Psoas muscle (tissue), 8 donors: ENCODE results near the gene ANKRD23. TPM values are rescaled to one million over a fixed set of nuclear protein-coding genes. Genes with fewer than 3 reads are reported as not detected.
A peak's percentile ranks its signal among the peaks of the same experiment; 100 is the strongest.

Experiments used
- ATAC-seq, 4 donors: fragments of 200-7000 bp; cut with Tn5 transposase; one replicate each; pipeline ENCODE4 v1.9.1; 2020; ENCODE audit warnings: moderate library complexity in 3 of 4, mild to moderate bottlenecking in 2 of 4
- DNase-seq, 2 donors: peaks; one replicate each; pipeline ENCODE4 v3.0.0-alpha.2; 2020
- H3K27ac ChIP-seq: fragments of 200-600 bp; one replicate; pipeline ENCODE4 v1.8.0; 2022
- H3K27me3 ChIP-seq, 3 donors: fragments of 200-600 bp in 1 of 3; one replicate each; pipeline versions ENCODE4 v1.6.1 to v1.8.0; 2013 to 2022; ENCODE audit warnings: low read length in 2 of 3, mild to moderate bottlenecking in 2 of 3, moderate library complexity in 1 of 3; ENCODE audit not compliant: insufficient read depth in 3 of 3
- H3K36me3 ChIP-seq, 2 donors: fragments of 200-600 bp in 1 of 2; one replicate each; pipeline versions ENCODE4 v1.6.1 to v1.8.0; 2013 to 2022; ENCODE audit warnings: low read depth in 1 of 2, mild to moderate bottlenecking in 1 of 2, moderate library complexity in 1 of 2; ENCODE audit not compliant: insufficient read depth in 1 of 2
- H3K4me1 ChIP-seq: fragments of 200-600 bp; one replicate; pipeline ENCODE4 v1.8.0; 2022
- H3K4me3 ChIP-seq: fragments of 200-600 bp; one replicate; pipeline ENCODE4 v1.8.0; 2022; ENCODE audit warnings: mild to moderate bottlenecking
- H3K9me3 ChIP-seq: fragments of 200-600 bp; one replicate; pipeline ENCODE4 v1.8.0; 2022
- WGBS, 3 donors: extraction: QIAGEN DNeasy Blood & Tissue Kit; methylation state at CpG; one replicate each; pipeline versions ENCODE4 v1.1.6 to v1.1.7; 2013; 5-methylcytosine and 5-hydroxymethylcytosine counted together
- intact Hi-C, 2 donors: fragments of 100-400 bp; cut with DNase I; formaldehyde crosslinking; loops; one replicate each; pipeline versions ENCODE4 v1.11.0 to v1.14.2; 2022
- polyA plus RNA-seq, 3 donors: library from polyadenylated mRNA; stranded (reverse); fragments of 200-250 nt; gene quantifications; one replicate each; pipeline ENCODE4 v1.2.3, GENCODE V29; 2013
- total RNA-seq, 4 donors: library from RNA; stranded (reverse); fragmentation: NEBNext Ultra II Directional in 2 of 4; extraction: Animal tissue kit (Norgen Biotek cat#: 25700) in 2 of 4; gene quantifications; one replicate each; pipeline versions ENCODE4 v1.2.1 to v1.2.4, GENCODE V29; 2021 to 2023
- TF ChIP-seq, protein P1 (sequence below): fragments of 200-600 bp; IDR thresholded peaks from one replicate; pipeline ENCODE4 v1.8.0; 2022; ENCODE audit warnings: antibody characterized with exemption
- donor health status: healthy with polysubstance abuse.
- donor health status: DM: no; HTN: no; CAD: no; lungs with moderate emphysema.
- donor health status: Bipolar disorder and iron deficiency.
- donor health status: healthy.
- donor health status: DM: yes; HTN: yes; CAD: no.
- donor health status: DM: no; HTN: no; CAD: no.
- donor health status: DM: no; HTN: no; CAD: no.
- donor health status: DM: yes; HTN: yes; CAD: no.

ANKRD23 gene
- total and polyA plus RNA-seq, 7 donors = 256 to 1,374 (median 788) TPM

DNA sequence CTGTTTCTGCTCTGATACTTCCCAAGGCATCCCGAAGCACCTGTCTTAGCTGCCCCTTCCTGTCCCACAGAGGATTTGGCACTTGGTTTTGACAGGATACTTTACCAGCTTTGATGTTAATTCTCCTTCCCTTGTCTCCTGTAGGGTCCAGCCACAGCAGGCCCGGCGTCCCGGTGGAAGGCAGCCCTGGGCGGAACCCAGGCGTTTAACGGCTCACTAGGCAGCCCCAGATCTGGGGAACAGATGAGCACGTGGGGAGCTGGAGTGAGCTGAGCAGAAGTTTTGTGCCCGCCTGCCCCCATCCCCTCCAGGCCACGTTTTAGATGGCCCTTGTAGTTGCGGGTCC, 11.4 kb downstream of the ANKRD23 start:
- ATAC-seq (no peak), DNase-seq (no peak)
- TF ChIP-seq, protein P1, sequence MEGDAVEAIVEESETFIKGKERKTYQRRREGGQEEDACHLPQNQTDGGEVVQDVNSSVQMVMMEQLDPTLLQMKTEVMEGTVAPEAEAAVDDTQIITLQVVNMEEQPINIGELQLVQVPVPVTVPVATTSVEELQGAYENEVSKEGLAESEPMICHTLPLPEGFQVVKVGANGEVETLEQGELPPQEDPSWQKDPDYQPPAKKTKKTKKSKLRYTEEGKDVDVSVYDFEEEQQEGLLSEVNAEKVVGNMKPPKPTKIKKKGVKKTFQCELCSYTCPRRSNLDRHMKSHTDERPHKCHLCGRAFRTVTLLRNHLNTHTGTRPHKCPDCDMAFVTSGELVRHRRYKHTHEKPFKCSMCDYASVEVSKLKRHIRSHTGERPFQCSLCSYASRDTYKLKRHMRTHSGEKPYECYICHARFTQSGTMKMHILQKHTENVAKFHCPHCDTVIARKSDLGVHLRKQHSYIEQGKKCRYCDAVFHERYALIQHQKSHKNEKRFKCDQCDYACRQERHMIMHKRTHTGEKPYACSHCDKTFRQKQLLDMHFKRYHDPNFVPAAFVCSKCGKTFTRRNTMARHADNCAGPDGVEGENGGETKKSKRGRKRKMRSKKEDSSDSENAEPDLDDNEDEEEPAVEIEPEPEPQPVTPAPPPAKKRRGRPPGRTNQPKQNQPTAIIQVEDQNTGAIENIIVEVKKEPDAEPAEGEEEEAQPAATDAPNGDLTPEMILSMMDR = no peak
- WGBS, 3 donors = 41 to 70% (median 53%) methylated on average over 11 of the region's 11 CpGs
- Histone ChIP-seq H3K4me1 (peaks cover 19% of the 10 kb centered on the region), H3K27me3 (no peaks in the 10 kb centered on the region), H3K27ac (peak overlapping the region; percentile 62), H3K9me3 (no peaks in the 10 kb centered on the region), H3K4me3 (no peak overlapping the region), H3K36me3 (peaks cover 6 to 57% of the 10 kb centered on the region in 2 donors)
- intact Hi-C loops = no loop called here

- Histone ChIP-seq H3K27me3 (no peaks in the 10 kb centered on the region), H3K4me1 (peaks cover 19% of the 10 kb centered on the region), H3K9me3 (no peaks in the 10 kb centered on the region), H3K27ac (peak overlapping the region; percentile 62), H3K36me3 (peaks cover 6 to 63% of the 10 kb centered on the region in 2 donors), H3K4me3 (no peak overlapping the region)
- ATAC-seq (peak in 1 of 4 donors; percentile 2), DNase-seq (no peak)
- intact Hi-C loops = no loop called here
- TF ChIP-seq, protein P1 = no peak
- 60 to 74% (median 68%) methylated on average over 10 of the region's 10 CpGs for WGBS, 3 donors
Measured at GRCh38 chr2:96831679-96832078, 12.1 kb downstream of the ANKRD23 start.

DNA sequence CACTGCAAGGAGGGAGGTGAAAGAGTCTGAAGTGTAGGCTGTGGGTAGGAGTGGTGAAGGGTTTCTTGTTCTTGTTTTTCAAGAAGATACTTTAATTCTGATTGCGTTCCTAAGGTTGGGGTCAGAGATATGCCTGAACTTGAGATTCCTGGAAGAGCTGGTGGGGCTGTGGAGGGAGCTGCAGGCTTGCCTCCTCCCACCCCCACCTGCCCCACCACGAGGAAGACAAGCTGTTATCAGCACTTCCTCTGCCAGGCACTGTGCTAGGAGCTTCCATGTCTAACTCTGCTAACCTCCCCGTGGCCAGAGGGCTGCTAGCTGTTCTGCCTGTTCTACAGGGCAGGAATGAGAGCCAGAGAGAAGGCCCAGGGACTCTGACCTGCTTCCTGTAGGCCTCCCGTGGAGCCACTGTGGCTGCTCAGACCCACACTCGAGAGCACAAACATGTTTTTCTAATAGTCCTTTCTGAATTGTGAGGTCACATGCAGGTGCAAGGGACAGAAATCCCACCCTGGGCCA, 13.7 kb downstream of the ANKRD23 start:
- H3K36me3 ChIP-seq = peaks cover 6 to 78% of the 10 kb centered on the region in 2 donors
- intact Hi-C loops = no loop called here
- no peak for ATAC-seq
- no peaks in the 10 kb centered on the region for H3K9me3 ChIP-seq
- no peak overlapping the region for H3K4me3 ChIP-seq
- H3K4me1 ChIP-seq = peaks cover 19% of the 10 kb centered on the region
- TF ChIP-seq, protein P1 = no peak
- H3K27ac ChIP-seq = no peak overlapping the region
- DNase-seq = no peak
- no peaks in the 10 kb centered on the region for H3K27me3 ChIP-seq
- WGBS, 3 donors = 53 to 61% (median 55%) methylated on average over 5 of the region's 5 CpGs

- peaks cover 19% of the 10 kb centered on the region for H3K4me1 ChIP-seq
- intact Hi-C loops = no loop called here
- H3K36me3 ChIP-seq = peaks cover 6 to 86% of the 10 kb centered on the region in 2 donors
- H3K27ac ChIP-seq = no peak overlapping the region
- H3K4me3 ChIP-seq = no peak overlapping the region
- TF ChIP-seq, protein P1 = no peak
- WGBS, 3 donors = 90 to 96% (median 92%) methylated on average over 13 of the region's 13 CpGs
- DNase-seq = no peak
- no peaks in the 10 kb centered on the region for H3K9me3 ChIP-seq
- ATAC-seq = no peak
- H3K27me3 ChIP-seq = no peaks in the 10 kb centered on the region
Measured at GRCh38 chr2:96828874-96829273, 14.9 kb downstream of the ANKRD23 start.

- TF ChIP-seq, protein P1 = no peak
- H3K27ac ChIP-seq = no peak overlapping the region
- no peaks in the 10 kb centered on the region for H3K9me3 ChIP-seq
- peaks cover 20% of the 10 kb centered on the region for H3K4me1 ChIP-seq
- H3K4me3 ChIP-seq = no peak overlapping the region
- DNase-seq (no peak), ATAC-seq (no peak)
- intact Hi-C loops = no loop called here
- 90 to 94% (median 90%) methylated on average over 14 of the region's 14 CpGs for WGBS, 3 donors
- H3K27me3 ChIP-seq = no peaks in the 10 kb centered on the region
- peaks cover 6 to 90% of the 10 kb centered on the region in 2 donors for H3K36me3 ChIP-seq
Measured at GRCh38 chr2:96828436-96828835, 15.4 kb downstream of the ANKRD23 start.
